ENCODE data around the gene MT4.

Gene MT4

DNA sequence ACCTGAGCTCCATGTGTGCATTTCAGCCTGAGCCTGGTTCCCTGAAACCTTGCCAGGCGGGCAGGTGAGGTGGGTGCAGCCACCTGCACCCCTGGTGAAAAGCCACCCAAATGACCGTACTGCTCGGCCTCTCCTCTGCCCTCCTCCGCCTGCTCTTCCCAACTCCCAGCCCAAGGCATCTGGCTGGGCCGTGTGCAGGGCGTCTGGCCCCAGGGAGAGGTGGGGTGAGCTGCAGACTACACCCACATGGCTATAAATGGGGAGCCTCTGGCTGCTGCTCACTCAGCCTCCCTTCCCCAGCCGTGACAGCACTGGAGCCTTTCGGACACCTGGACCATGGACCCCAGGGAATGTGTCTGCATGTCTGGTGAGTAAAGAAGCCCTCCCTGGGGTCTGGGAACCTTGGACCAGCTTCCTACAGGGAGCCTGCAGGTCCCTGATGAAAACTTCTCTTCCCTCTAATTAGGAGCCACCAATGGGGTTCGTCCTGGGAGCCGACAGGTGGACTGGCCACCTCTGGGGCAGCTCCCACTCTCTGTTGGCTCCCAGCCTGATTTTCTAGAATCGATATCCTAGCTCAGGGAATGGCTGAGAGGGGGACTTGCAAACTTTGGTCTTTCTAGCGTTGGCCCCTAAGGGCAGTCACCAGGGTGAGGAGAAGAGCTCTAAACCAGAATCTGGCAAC, at the start of gene MT4:
TSS of gene MT4 (plus strand) at position 281 of the 685 bp plus-strand sequence. CDS start at position 337, 56 bp downstream.
- no peak for DNase-seq

DNA sequence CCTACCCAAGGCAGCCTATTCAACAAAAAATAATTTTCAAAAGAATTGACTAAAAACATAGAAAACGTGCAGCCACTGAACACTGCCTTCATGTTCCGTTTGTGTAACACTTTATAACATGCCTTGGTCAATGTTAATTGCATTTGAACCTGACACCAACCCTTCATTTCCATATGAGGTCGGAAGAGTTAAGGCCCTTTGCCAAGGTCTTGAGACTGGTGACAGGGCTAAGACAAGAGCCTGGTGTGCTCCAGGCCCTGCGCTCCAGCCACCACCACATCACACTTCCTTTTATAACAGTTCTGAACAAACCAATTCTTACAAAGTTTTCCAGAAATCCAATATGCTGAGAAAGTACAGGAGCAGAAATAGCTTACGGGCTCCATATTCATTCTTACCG, 49.2 kb upstream of the MT4 start:
- DNase-seq = no peak

DNA sequence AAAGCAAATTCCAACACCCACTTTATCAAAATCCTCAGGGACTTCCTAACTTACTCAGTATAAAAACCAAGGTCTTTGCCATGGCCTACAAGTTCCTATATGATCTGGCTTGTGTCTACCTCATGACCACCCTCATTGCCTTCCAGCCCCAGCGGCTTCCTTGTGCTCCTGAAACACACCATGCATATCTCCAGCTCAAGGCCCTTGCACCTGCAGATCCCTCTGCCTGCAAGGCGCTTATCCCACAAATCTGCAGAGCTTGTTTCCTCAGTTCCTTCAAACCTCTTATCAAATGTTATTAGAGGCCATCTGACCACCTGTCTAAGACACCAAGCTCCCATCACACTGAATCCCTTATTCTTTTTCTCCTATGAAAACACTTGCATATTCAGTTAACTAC, 47.7 kb upstream of the MT4 start:
- DNase-seq = no peak

DNA sequence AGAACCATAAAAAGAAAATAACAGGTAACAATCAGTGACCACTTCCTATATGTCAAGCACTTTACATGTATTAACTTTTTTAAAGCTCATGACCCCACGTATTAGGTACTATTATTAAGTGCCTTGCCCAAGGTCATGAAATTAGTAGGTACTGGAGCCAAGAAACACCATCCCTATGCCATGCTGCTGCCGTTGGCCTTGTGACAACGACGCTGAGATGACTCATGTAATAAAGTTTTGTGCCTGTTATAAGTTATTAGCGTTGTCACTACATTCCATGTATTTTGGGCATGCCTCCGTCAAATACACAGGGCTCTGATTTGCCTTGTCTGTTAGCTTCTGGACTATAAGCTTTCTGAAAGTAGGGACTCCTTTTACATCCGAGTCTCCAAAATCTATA, 46.4 kb upstream of the MT4 start:
- DNase-seq = no peak

DNA sequence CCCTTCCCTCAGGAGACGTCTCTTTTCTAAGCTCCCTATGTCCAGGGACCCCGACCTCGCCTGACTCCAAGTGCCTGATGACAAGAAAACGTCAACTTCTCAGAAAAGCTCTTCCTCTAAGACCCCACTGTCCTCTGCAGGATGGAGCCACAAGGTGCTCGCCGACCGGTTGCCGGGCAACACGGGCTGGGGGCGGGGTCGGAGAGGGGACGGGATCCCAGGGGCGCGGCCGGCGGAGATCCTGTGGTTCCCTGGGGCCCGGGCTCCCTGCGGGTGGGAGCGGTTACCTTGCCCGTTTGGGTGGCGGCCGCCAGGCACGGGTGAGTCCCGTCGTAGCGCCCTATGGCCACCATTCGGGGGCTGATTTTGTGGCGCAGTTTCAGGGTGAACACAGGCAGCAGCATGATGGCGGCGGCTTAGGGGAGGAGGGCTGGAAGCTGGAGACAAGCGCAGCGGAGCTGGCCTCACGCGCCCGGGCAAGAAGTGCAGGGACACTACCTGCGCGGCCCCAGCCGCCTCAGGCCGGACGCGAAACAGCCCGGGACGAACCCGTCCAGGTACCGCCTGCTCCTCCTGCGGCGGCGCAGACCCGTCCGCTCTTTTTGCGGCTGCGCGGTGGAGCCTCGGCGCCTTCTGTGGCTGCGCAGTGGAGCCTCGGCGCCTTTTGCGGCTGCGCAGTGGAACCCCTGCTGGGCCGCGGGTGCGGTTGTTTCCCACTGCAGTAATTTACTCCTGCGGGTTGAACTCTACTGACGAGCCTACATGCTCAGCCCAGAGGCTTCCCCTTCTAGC, 45.2 kb upstream of the MT4 start, which contains the start of gene BBS2:
TSS of gene BBS2 (minus strand) at position 566 of the 792 bp plus-strand sequence. CDS start at position 404, 162 bp downstream.
- DNase-seq = peak; percentile 78 to 89 (median 86)

DNA sequence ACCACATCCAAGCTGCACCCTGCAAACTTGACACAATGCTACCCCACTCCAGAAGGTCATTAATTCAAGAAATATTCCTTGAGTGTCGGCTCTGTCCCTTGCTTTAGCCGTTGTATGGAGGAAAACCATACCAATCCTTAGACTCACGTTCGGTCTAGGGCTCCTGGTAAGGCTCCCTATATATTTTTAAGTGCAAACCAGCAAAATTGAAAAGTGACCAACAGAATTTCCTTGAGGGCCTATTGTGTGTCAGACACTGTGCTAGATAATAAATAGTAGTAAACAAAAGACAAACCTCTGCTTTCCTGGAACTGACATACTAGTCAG, 44.7 kb upstream of the MT4 start:
- no peak for DNase-seq

DNA sequence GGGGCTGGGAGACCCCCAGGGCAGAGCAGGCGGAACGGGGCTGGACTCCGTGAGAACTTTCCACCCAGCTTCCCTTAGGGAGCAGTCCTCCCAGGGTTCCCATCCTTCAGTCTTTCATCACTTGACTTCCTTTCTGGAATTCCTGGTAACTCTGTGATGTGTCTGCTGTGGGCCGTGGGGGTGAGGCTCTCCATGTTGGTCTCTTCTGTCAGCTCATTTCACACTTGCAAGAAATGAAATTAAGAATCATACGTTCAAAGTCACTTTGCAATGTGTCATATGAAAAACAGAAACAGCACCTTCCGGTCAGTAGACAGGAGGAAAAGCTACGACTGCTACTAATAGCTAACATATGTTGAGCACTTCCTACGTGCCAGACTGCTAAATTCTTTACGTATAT, 39.6 kb upstream of the MT4 start:
- no peak for DNase-seq

DNA sequence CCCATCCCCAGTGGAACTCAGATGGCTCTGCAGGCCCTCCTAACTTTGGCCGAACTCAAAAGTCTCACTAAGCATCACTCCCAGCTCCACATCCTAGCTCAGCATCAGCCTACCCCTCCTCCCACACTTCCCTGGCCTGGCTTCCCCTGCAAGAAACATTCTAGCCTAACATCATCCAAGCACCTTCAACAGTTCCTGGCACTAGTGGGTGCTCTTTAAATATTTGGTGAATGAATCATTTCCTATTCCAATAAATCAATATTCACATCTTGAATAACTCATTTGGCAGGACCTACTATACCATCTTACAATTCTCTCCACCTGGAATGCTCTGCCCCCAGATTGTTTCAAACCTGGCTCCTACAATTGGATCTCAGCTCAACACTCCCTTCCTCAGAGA, 34.0 kb upstream of the MT4 start:
- no peak for DNase-seq

DNA sequence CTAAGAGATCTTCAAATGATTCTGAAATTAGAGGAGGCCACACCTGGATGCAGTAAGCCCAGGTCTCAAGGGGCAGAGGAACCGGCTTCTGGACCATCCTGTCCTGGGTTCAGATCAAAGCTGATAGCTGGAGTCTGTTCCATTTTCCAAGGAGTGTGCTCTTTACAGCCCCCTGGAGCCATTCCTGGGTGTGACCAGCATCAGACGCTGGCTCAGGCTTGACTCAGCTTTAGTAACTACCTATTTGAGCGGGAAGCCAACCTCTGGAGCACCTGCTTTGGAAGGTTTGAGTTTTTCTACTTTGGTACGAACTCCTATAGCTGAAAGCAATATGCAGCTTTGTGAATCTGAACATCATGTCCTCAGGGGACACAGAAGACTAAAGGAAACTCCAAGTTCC, 32.2 kb upstream of the MT4 start:
- no peak for DNase-seq

DNA sequence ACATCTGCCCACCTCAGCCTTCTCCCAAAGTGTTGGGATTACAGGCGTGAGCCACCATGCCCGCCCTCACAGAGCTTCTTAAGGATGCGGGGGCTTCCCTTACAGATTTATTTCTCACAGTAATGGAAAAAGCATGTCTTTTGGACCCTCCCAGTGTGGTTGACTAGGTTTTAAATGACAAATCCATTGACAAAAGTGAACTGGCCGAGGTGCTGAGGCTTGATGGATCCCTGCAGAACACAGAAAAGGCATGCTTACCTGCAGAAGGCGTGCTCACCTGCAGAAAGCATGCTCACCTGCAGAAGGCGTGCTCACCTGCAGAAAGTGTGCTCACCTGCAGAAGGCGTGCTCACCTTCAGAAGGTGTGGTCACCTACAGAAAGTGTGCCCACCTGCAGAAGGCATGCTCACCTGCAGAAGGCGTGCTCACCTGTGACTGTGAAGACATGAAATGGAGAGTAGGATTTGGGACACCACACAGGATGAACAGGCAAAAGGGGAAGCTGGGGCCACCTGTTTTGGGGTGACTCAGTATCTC, 30.0 kb upstream of the MT4 start:
- no peak for DNase-seq

DNA sequence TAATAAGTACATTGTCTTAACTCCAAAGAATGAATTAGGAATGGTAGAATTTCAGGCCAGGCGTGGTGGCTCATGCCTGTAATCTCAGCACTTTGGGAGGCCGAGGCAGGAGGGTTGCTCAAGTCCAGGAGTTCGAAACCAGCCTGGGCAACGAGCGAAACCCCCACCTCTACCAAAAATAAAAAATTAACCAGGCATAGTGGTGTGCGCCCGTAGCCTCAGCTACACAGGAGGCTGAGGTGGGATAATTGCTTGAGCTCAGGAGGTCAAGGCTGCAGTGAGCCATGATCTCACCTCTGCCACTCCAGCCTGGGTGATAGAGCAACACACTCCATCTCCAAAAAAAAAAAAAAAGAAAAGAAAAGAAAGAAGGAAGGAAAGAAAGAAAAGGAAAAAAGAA, 26.5 kb upstream of the MT4 start:
- no peak for DNase-seq

DNA sequence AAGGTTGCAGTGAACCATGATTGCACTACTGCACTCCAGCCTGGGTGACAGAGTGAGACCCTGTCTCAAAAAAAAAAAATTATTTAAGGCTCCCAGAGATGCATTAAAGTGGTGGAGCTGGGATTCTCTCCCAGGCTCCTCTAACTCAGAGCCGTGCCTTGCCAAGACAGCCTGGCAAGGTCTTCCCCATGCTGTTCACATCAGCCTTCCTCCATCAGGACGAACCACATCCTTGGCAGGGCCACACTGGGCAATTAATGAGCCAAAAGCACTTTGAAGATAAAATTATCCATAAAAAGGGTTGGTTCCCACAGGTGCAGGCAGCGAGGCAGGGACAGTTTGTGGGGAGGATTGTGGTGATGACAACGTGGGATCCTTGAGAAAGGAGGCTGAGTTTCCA, 25.2 kb upstream of the MT4 start:
- no peak for DNase-seq

DNA sequence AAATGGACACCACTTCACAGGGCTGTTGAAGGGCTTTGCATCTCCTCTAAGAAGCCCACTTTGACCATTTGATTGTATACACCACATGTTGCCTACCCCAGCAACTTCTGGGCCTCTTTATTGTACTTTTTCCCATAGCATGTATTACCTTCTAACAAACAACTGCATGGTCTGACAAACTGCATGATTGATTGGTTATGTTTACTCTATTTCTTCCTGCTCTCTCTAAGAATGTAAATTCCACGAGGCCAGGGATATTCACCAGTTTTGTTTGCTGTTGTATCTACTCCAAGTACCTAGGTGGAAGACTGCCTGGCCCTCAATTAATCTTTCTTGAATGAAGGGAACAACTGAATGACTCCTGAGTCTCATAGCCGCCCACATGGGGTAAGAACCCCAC, 22.8 kb upstream of the MT4 start:
- DNase-seq = no peak

DNA sequence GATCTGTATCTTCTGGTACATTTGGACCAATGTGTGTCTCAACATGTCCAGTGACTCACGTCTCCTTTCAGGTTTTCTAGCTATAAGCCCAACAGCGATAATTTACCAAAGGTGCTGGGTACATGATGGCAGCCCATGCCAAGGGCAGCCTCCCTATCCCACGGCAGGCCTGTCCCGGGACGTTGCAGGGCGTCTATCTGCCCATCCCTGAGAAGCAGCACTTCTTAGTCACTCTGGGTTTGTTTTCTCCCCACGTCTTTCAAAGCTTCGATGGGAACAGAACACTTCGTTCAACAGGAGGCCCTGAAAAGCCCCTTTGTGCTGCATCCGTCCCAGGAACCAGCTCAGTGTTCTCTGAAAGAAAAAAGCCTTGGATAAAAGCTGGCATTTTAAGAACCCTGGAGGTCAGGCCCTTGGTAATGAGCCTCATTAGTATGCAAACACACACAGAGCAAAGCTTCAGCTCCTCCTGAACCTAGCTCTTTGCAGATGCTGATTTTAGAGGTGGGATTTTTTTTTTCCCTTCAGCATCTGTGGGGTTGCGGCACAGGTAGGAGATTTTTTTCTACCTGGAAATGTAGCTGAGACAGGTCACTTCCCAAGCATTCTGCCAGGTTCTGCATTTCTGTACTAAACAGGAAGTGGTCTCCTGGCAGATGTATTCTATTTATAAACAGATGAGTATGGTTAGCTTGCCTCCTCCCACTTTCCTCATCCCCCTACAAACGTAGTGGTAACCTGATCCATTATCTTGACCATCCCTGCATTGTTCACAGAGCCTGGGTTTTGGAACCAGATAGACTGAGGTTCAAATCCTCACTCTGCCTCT, 17.5 kb upstream of the MT4 start:
- no peak for DNase-seq

DNA sequence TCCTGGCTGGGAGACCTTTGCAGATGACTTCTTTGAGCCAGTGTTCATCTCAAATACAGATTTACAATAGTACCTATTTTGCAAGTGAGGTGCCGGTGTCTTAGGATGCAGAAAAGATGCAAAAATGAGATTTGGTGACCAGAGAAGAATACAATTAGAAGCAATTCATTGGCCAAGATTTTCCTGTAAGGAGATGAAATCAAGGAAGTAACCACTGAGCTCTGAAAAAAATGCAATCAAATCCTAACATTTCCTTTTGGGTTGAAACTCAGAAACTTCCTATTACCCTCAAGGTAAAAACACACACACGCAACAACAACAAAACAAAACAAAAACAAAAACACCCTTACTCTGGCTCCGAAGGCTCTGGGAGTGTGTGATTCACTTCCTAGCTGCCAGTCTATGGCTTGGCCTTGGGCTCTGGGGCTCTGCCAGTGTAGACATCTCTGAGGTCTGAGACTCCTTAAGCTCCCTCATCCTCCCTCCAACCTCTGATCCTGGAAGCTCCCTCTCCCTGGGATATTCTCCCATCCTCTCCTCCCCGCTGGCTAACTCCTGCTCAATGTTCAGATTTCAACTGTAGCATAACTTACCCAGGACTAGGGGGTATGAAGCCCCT, 16.8 kb upstream of the MT4 start:
- DNase-seq = no peak

DNA sequence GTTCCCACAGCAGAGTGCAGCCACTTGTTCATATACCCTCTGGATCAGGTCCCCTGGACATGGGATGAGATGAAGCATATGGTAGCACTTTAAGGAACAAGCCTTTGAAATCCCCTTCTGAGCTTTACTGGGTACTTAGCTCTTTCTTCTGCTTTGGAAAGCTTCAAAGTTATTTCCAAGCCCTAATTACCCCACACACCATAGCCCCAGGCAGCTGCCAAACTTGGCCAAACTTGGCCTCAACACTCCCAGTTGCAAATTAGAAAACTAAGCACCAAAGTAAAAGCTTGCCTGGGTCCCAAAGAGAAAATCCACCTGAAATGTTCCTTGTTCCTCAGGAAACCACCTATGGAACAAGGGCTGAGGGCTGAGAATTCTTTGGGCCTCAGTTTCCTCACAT, 15.7 kb upstream of the MT4 start:
- DNase-seq = no peak

DNA sequence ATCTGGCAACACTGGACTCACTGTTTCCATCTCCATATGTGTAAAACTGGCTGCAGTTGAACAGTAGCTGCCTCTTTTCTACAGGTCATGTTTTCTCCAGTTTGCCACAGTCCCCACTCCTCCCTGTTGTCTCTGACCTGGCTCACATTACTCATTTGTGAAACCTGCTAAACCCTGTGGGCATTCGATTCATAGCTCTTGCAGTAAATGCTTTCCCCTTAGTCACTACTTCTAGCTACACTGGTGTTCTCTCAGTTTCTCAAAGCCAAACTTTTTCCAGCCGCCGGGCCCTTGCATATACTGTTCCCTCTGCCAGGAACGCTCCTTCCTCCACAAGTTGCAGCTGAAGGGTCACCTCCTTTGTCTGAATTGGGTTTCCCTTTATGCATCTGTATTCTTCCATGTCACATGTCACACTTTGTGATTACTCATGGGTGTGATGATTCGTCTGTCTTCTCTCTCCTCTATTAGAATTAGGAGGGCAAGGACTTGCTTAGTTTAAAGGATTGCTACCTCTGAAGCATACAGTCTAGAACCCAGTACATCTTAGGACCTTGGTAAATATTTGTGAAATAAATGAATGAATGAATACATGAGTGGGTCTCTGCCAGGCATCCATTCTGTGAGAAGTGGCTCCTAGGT, 15.0 kb upstream of the MT4 start:
- DNase-seq = no peak

DNA sequence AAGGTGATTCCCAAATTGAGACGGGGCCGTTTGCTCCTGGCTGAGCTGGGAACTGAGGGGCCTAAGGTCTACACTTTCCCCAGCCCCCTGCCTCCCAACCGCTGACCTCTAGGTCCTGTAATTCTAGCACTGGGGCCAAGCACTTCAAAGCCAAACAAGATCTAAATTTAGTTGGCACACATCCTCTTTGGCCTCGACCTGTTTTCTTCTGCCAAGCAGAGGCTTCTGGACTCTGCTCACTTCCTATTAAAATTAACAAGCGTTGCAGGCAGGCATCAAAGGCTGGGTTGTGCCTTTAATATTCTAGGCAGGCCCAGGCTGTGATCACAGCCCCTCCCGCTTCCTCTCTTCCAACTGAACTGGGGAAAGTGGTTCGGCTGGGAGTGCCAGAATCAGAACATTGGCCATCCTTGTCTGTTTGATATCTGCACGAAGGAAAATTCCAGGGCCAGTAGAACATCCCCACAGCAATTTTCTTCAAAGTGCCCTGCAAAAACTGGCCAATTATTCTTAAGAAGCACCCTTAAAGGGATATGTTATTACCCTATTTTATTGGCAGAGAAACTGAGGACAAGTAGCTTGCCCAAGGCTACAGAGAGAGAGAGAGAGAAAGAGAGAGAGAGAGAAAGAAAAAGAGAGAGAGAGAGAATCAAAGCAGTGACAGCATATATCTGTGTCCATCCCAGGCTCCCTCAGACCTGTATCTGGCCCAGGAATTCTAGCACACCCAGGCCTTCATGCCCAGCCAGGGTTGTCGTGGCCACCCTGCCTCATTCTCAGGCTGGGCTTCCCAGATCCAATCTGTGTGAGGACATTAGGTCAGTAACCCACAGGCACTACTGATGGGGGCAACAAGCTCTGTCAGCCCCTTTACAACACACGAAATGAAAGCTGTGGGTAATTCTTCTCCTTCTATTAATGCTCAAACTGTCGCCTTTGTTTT, 12.8 kb upstream of the MT4 start:
- no peak for DNase-seq

DNA sequence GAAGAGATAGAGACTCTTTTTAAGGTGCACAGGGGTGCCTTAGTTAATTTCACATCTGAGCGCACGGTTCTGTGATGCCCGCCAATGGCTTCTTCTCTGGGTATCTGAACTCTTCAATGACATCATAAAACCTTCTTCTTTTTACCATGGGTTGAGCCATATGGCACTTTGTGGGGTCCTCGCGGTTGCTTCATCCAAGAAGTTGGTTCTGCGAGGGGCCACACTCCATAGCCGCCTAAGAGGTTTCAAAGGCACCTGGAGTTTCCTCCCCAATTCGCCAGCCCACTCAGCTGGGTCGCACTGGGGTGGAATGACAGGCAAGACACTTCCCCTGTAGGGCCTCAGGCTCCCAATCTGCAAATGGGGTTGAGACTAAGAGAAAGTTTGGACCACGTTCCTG, 10.4 kb upstream of the MT4 start:
- no peak for DNase-seq

DNA sequence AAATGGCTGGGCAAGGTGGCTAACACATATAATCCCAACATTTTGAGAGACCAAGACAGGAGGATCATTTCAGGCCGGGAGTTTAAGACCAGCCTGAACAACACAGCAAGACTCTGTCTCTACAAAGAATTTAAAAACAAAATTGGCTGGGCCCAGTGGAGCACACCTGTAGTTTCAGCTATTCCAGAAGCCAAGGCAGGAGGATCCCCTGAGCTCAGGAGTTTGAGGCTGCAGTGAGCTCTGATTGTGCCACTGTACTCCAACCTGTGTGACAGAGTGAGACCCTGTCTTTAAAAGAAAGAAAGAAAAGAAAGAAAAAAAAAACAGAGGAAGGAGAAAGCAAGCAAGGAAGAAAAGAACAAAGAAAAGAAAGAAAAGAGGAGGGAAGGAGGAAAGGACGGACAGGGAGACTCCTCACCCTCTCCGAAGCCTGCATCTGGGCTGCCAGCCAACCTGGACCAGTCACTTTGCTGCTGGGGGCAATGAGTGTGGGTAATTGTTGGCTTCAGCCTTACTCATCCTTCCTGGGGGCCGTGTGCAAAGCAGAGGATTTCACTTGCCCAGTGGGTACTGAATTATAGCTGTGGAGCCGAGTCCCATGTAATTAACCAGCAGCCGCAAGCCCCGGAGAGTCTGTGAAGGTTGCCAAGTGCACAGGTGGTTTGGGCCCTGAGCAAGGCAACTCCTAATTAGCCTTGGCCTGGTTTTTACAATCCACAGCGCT, 6.7 kb upstream of the MT4 start:
- DNase-seq = no peak

DNA sequence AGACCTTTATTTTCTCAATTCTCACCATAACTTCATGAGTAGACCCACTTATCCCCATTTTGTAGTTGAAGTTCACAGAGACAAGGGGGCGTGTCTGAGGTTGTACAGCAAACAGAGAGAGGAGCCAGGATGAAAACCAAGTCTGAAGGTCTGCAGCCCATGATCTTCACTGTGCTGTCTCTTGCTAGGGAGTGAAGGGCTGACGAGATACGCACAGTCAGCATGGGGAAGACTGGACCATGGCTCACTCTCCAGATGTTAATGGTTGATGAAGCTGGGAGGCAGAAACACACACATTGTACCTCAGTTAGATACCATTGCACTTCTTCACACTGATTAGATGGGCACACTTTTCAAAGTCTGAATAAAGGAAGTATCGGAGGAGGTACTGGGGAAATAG, 5.8 kb upstream of the MT4 start:
- DNase-seq = no peak

All from activated CD4-positive, CD25-positive, alpha-beta regulatory T cell (primary cell).